HUDEP-2 (cell line): ENCODE results near the gene IL12RB2.
"Not testable (repeated sequence)": the region's sequence is repeated elsewhere in the genome, so short reads cannot be mapped to it uniquely, and the experiment has no call there.

Experiments used
- DNase-seq, 76 experiments: peaks; one replicate each; lab custom pipeline; 2025; ENCODE audit not compliant: unreplicated experiment in 76 of 76; lab: John Stamatoyannopoulos, UW

IL12RB2 gene

GRCh38 chr1:67430358-67431155 lies 122.9 kb downstream of the IL12RB2 start, which contains the start of gene SERBP1:
Gene SERBP1 (minus strand): TSS chr1:67430402. CDS start chr1:67430300, 102 bp downstream.
- DNase-seq: peak in 75 of 76 experiments; percentile 45 to 98 (median 92)

GRCh38 chr1:67431156-67431765 lies 123.6 kb downstream of the IL12RB2 start:
- DNase-seq: peak in 2 of 76 experiments; percentile 40 to 43

GRCh38 chr1:67431869-67432578 lies 124.4 kb downstream of the IL12RB2 start:
- peak in 1 of 76 experiments; percentile 5 for DNase-seq

- no peak for DNase-seq
Measured at GRCh38 chr1:67432745-67433144, 125.1 kb downstream of the IL12RB2 start.

- no peak for DNase-seq
Measured at GRCh38 chr1:67433837-67434236, 126.2 kb downstream of the IL12RB2 start.

GRCh38 chr1:67434491-67434890 lies 126.8 kb downstream of the IL12RB2 start:
- no peak for DNase-seq

GRCh38 chr1:67436511-67437055 lies 128.9 kb downstream of the IL12RB2 start:
- DNase-seq: no peak

- no peak for DNase-seq
Measured at GRCh38 chr1:67437961-67438360, 130.3 kb downstream of the IL12RB2 start.

- no peak for DNase-seq
Measured at GRCh38 chr1:67439277-67440029, 131.8 kb downstream of the IL12RB2 start.

- no peak for DNase-seq
Measured at GRCh38 chr1:67440339-67440738, 132.7 kb downstream of the IL12RB2 start.

GRCh38 chr1:67441183-67441582 lies 133.5 kb downstream of the IL12RB2 start:
- DNase-seq: peak in 22 of 76 experiments; percentile 3 to 50 (median 25)

- no peak for DNase-seq
Measured at GRCh38 chr1:67441739-67442281, 134.1 kb downstream of the IL12RB2 start.

GRCh38 chr1:67446014-67446413 lies 138.3 kb downstream of the IL12RB2 start:
- not testable (repeated sequence) for DNase-seq
